HepG2 (cell line): ENCODE results near the gene URI1.

ENCODE experiments used
- BRF2 ChIP-seq: sonication (generic); formaldehyde crosslinking; IDR thresholded peaks from 2 replicates; pipeline ENCODE4 v1.8.1; 2022; ENCODE audit warnings: mild to moderate bottlenecking, missing genetic modification reagents
- CREM ChIP-seq, 2 experiments: sonication (generic) in 1 of 2; formaldehyde crosslinking in 1 of 2; IDR thresholded peaks; 2 replicates each; pipeline versions ENCODE4 v1.4.0 to v1.6.1; 2016 to 2020; ENCODE audit warnings: antibody characterized with exemption in 1 of 2, mild to moderate bottlenecking in 1 of 2, missing genetic modification reagents in 1 of 2
- CTCF ChIP-seq: sonication (generic); formaldehyde crosslinking; IDR thresholded peaks from 2 replicates; pipeline ENCODE4 v1.5.0; 2020; ENCODE audit warnings: mild to moderate bottlenecking, missing genetic modification reagents, moderate library complexity
- KLF16 ChIP-seq, 2 experiments: sonication (generic) in 1 of 2; formaldehyde crosslinking in 1 of 2; IDR thresholded peaks; 2 replicates each; pipeline versions ENCODE4 v1.6.1 to v1.8.0; 2016 to 2023; ENCODE audit warnings: missing genetic modification reagents in 2 of 2, missing compliant biosample characterization in 1 of 2
- POLR2A ChIP-seq, 2 experiments: IDR thresholded peaks; 2 replicates each; pipeline ENCODE4 v1.6.1; 2011; ENCODE audit warnings: low read depth in 2 of 2, low read length in 2 of 2, mild to moderate bottlenecking in 1 of 2, moderate library complexity in 1 of 2; ENCODE audit not compliant: insufficient read depth in 1 of 2
- TP53 ChIP-seq: sonication (generic); formaldehyde crosslinking; conservative IDR thresholded peaks from 2 replicates; pipeline ENCODE4 v1.4.0; 2020; ENCODE audit warnings: missing genetic modification reagents
- ZNF224 ChIP-seq: sonication (generic); formaldehyde crosslinking; IDR thresholded peaks from 2 replicates; pipeline ENCODE4 v1.5.0; 2020; ENCODE audit warnings: mild to moderate bottlenecking, missing genetic modification reagents

GRCh38 chr19:29969891-29970290 is 27.9 kb downstream of the URI1 start:
- TF ChIP-seq POLR2A (IDR thresholded peaks at IDR 0.05; ENCODE audit: insufficient read depth in 1 of 2, low read depth in 2 of 2, low read length in 2 of 2) (no peak), KLF16 (CRISPR knock-in tag; IDR thresholded peaks at IDR 0.05) (no peak), CREM (IDR thresholded peaks at IDR 0.05) (no peak), CREM (CRISPR knock-in tag; IDR thresholded peaks at IDR 0.05) (no peak), ZNF224 (CRISPR knock-in tag) (no peak), CTCF (CRISPR knock-in tag) (no peak), BRF2 (CRISPR knock-in tag) (no peak), TP53 (CRISPR knock-in tag) (no peak)
